ENCODE measurements around the gene TTC7B. TPM values are rescaled to one million over a fixed set of nuclear protein-coding genes. Genes with fewer than 3 reads are reported as not detected.

TTC7B gene
- total and polyA plus RNA-seq, 2 donors (not counting 3 experiments of a cell fraction or from before 2014, with no cell fraction given) = 46.8 to 76.5 TPM

DNA sequence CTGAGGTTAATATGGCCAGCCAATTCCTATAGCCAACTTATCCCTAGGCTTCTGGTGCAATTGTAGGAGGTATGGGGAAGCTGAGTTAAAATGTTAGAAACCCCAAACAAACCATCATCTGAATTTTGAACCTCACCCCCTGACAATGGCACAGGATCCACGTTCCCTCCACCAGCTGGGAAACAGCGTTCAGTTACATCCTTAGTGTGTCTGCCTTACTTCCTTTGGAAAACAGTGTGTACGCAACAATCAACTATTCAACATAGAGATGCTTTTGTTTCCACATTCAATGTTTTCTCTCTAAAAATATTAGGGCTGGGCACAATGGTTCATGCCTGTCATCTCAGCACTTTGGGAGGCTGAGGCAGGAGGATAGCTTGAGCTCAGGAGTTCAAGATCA, 203.4 kb downstream of the TTC7B start:
- intact Hi-C loops (cut with micrococcal nuclease) = loop anchor here (1.0 kb wide), 2 partner anchors 8 to 214 kb away; no protein-coding TSS in a partner anchor
- Histone ChIP-seq H3K4me1 (ENCODE audit: control insufficient read depth, extremely low read depth, insufficient read depth, low read length) (peaks cover 68% of the 10 kb centered on the region), H3K27ac (ENCODE audit: insufficient read depth, low read depth, low read length) (peak overlapping the region; percentile 82), H3K9ac (replicated peaks; ENCODE audit: extremely low read depth, insufficient read depth, low read length) (peak overlapping the region; percentile 45), H3K79me2 (ENCODE audit: control insufficient read depth, insufficient read depth, low read length) (no peaks in the 10 kb centered on the region), H3K9me3 (replicated peaks; ENCODE audit: control insufficient read depth, insufficient read depth, low read length) (no peaks in the 10 kb centered on the region), H3K4me3 (replicated peaks in 1 of 3; ENCODE audit: insufficient read depth in 1 of 3, low read depth in 1 of 3, low read length in 3 of 3) (no peak overlapping the region), H4K20me1 (replicated peaks; ENCODE audit: control insufficient read depth, extremely low read depth, insufficient read depth, low read length) (no peaks in the 10 kb centered on the region), H3K27me3 (ENCODE audit: control insufficient read depth in 2 of 2, insufficient read depth in 2 of 2, low read length in 2 of 2) (no peaks in the 10 kb centered on the region), H2AFZ (ENCODE audit: low read depth, low read length) (no peak overlapping the region), H3K36me3 (ENCODE audit: control insufficient read depth in 2 of 2, extremely low read depth in 1 of 2, insufficient read depth in 2 of 2, low read length in 2 of 2) (peaks cover 0 to 2% of the 10 kb centered on the region in 2 experiments), H3K9me1 (replicated peaks; ENCODE audit: control insufficient read depth, extremely low read depth, insufficient read depth, low read length) (no peaks in the 10 kb centered on the region), H3K4me2 (ENCODE audit: insufficient read depth, low read length) (peak overlapping the region; percentile 13)
- dilution Hi-C loops (cut with MboI; ENCODE audit: extremely low pct_ligation_motif_present, low sequenced_read_pairs) = no loop called here
- DNase-seq (ENCODE audit: low read depth, low spot score) (peak; percentile 80), FAIRE-seq (peak; percentile 81)
- no TSS peak for BruUV-seq (replicated peaks)
- CTCF ChIA-PET = no interaction called here
- TF ChIP-seq FOS (IDR thresholded peaks at IDR 0.05; ENCODE audit: borderline replicate concordance, insufficient read depth, low read length) (no peak), EZH2 (IDR thresholded peaks at IDR 0.05; ENCODE audit: borderline replicate concordance, low read depth, low read length, severe bottlenecking) (no peak), POLR2AphosphoS5 (IDR thresholded peaks at IDR 0.05; ENCODE audit: insufficient read depth, low read depth, low read length) (no peak), MAX (IDR thresholded peaks at IDR 0.05; ENCODE audit: insufficient read depth, insufficient read length) (no peak), GATA2 (IDR thresholded peaks at IDR 0.05; ENCODE audit: insufficient read depth, insufficient read length, low read depth, low read length) (no peak), JUN (IDR thresholded peaks at IDR 0.05; ENCODE audit: borderline replicate concordance, insufficient read depth, insufficient read length, low read depth) (no peak), MYC (IDR thresholded peaks at IDR 0.05; ENCODE audit: low read depth, low read length) (no peak), POLR2A (IDR thresholded peaks at IDR 0.05; ENCODE audit: low read depth, low read length) (no peak)
- TF ChIP-seq, protein P1, sequence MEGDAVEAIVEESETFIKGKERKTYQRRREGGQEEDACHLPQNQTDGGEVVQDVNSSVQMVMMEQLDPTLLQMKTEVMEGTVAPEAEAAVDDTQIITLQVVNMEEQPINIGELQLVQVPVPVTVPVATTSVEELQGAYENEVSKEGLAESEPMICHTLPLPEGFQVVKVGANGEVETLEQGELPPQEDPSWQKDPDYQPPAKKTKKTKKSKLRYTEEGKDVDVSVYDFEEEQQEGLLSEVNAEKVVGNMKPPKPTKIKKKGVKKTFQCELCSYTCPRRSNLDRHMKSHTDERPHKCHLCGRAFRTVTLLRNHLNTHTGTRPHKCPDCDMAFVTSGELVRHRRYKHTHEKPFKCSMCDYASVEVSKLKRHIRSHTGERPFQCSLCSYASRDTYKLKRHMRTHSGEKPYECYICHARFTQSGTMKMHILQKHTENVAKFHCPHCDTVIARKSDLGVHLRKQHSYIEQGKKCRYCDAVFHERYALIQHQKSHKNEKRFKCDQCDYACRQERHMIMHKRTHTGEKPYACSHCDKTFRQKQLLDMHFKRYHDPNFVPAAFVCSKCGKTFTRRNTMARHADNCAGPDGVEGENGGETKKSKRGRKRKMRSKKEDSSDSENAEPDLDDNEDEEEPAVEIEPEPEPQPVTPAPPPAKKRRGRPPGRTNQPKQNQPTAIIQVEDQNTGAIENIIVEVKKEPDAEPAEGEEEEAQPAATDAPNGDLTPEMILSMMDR (IDR thresholded peaks at IDR 0.05; ENCODE audit: extremely low read depth in 1 of 2, insufficient read depth in 1 of 2, low read depth in 1 of 2, low read length in 2 of 2) = no peak
- POLR2A ChIA-PET = no interaction called here

Measured in endothelial cell of umbilical vein (primary cell).